GM19238 (cell line): Measurements from ENCODE around the gene PGLYRP2.

Source experiments
- DNase-seq: peaks from one replicate; pipeline ENCODE4 v3.0.0; 2011; ENCODE audit warnings: low spot score; ENCODE audit not compliant: insufficient read length

Gene PGLYRP2

GRCh38 chr19:15442142-15442920 is 37.0 kb downstream of the PGLYRP2 start:
- DNase-seq, result no peak

- no peak for DNase-seq
Measured at GRCh38 chr19:15441317-15441716, 38.0 kb downstream of the PGLYRP2 start.

GRCh38 chr19:15439821-15440641 is 39.3 kb downstream of the PGLYRP2 start:
- no peak for DNase-seq

- DNase-seq, result no peak
Measured at GRCh38 chr19:15439078-15439799, 40.1 kb downstream of the PGLYRP2 start.

GRCh38 chr19:15438577-15438976 is 40.7 kb downstream of the PGLYRP2 start:
- DNase-seq, result no peak

GRCh38 chr19:15438124-15438496 is 41.2 kb downstream of the PGLYRP2 start:
- DNase-seq, result no peak

- DNase-seq, result no peak
Measured at GRCh38 chr19:15437355-15438123, 41.8 kb downstream of the PGLYRP2 start.

GRCh38 chr19:15436826-15437110 is 42.5 kb downstream of the PGLYRP2 start:
- no peak for DNase-seq

- DNase-seq, result no peak
Measured at GRCh38 chr19:15436012-15436825, 43.1 kb downstream of the PGLYRP2 start.

GRCh38 chr19:15433519-15434069 is 45.7 kb downstream of the PGLYRP2 start:
- no peak for DNase-seq

- DNase-seq, result peak; percentile 99
Measured at GRCh38 chr19:15432629-15433518, 46.4 kb downstream of the PGLYRP2 start.

- peak; percentile 70 for DNase-seq
Measured at GRCh38 chr19:15432018-15432494, 47.2 kb downstream of the PGLYRP2 start.

GRCh38 chr19:15431396-15432017 is 47.8 kb downstream of the PGLYRP2 start:
- no peak for DNase-seq

- no peak for DNase-seq
Measured at GRCh38 chr19:15430526-15431120, 48.7 kb downstream of the PGLYRP2 start.

- no peak for DNase-seq
Measured at GRCh38 chr19:15429825-15430467, 49.4 kb downstream of the PGLYRP2 start.

GRCh38 chr19:15428956-15429824 is 50.1 kb downstream of the PGLYRP2 start:
- no peak for DNase-seq

GRCh38 chr19:15427991-15428471 is 51.3 kb downstream of the PGLYRP2 start:
- DNase-seq, result no peak
